H1 (cell line): Measurements from ENCODE around the gene FBXO2. TPM values are rescaled to one million over a fixed set of nuclear protein-coding genes. Genes with fewer than 3 reads are reported as not detected.

Experiments used
- CTCF ChIA-PET: fragments of 300-600 bp; sonication (Branson Sonifier 250); formaldehyde crosslinking; loops from one replicate; lab custom pipeline; 2021; ENCODE audit not compliant: partially characterized antibody; lab: Charles Lee
- POLR2A ChIA-PET: fragments of 300-600 bp; sonication (Branson Sonifier 250); formaldehyde crosslinking; loops from one replicate; lab custom pipeline; 2021; ENCODE audit warnings: inconsistent platforms; ENCODE audit not compliant: partially characterized antibody; lab: Charles Lee
- DNase-seq, 2 experiments: peaks; one replicate each; pipeline versions ENCODE4 v3.0.0 to v3.0.0-alpha.2; 2010 to 2022; ENCODE audit warnings: low spot score in 2 of 2, low read depth in 1 of 2, mixed read lengths in 1 of 2
- FAIRE-seq: peaks from 2 replicates; lab custom pipeline; 2011; peaks lifted over from hg19 to GRCh38; lab: Jason Lieb, UNC
- H2AFZ ChIP-seq: 2 replicates; pipeline ENCODE4 v1.8.1; 2012; ENCODE audit warnings: low read length, inconsistent platforms
- H2AK5ac ChIP-seq: 2 replicates; pipeline ENCODE4 v1.6.1; 2013; ENCODE audit warnings: low read depth, low read length
- H2BK120ac ChIP-seq: replicated peaks from 2 replicates; pipeline ENCODE3; 2013; ENCODE audit warnings: low read depth, low read length, inconsistent platforms
- H2BK12ac ChIP-seq: 2 replicates; pipeline ENCODE4 v1.6.1; 2013; ENCODE audit warnings: low read depth, low read length
- H2BK15ac ChIP-seq: 2 replicates; pipeline ENCODE4 v1.6.1; 2013; ENCODE audit warnings: low read length
- H2BK20ac ChIP-seq: 2 replicates; pipeline ENCODE4 v1.6.1; 2013; ENCODE audit warnings: low read length
- H2BK5ac ChIP-seq: 2 replicates; pipeline ENCODE4 v1.6.1; 2013; ENCODE audit warnings: low read depth, low read length
- H3K14ac ChIP-seq: 2 replicates; pipeline ENCODE4 v1.6.1; 2013; ENCODE audit warnings: inconsistent platforms; ENCODE audit not compliant: insufficient read length
- H3K18ac ChIP-seq: 2 replicates; pipeline ENCODE4 v1.6.1; 2013; ENCODE audit warnings: low read length; ENCODE audit errors: extremely low read depth
- H3K23ac ChIP-seq: 2 replicates; pipeline ENCODE4 v1.6.1; 2013; ENCODE audit warnings: inconsistent platforms; ENCODE audit not compliant: insufficient read length
- H3K23me2 ChIP-seq: 2 replicates; pipeline ENCODE4 v1.6.1; 2013; ENCODE audit warnings: low read depth, low read length
- H3K27ac ChIP-seq: 2 replicates; pipeline ENCODE4 v1.6.1; 2011; ENCODE audit warnings: low read depth, low read length, inconsistent platforms
- H3K27me3 ChIP-seq, 4 experiments: replicated peaks in 1 of 4; 1 replicate in 1 of 4; 2 replicates in 3 of 4; pipeline versions ENCODE4 v1.6.1 to v1.8.1; 2011 to 2013; ENCODE audit warnings: low read length in 3 of 4, mild to moderate bottlenecking in 3 of 4, inconsistent platforms in 2 of 4, mixed read lengths in 2 of 4, moderate library complexity in 1 of 4; ENCODE audit not compliant: control insufficient read depth in 3 of 4, insufficient read depth in 3 of 4; ENCODE audit errors: extremely low read depth in 1 of 4
- H3K36me3 ChIP-seq, 4 experiments: 2 replicates each; pipeline versions ENCODE4 v1.6.1 to v1.8.1; 2011 to 2013; ENCODE audit warnings: mild to moderate bottlenecking in 4 of 4, low read length in 3 of 4, moderate library complexity in 2 of 4, control low read depth in 1 of 4, inconsistent platforms in 1 of 4; ENCODE audit not compliant: insufficient read depth in 4 of 4, control insufficient read depth in 2 of 4
- H3K4ac ChIP-seq: replicated peaks from 2 replicates; pipeline ENCODE3; 2013; ENCODE audit warnings: low read length, low read depth, mixed read lengths, inconsistent platforms; ENCODE audit not compliant: insufficient read length
- H3K4me1 ChIP-seq, 4 experiments: replicated peaks in 1 of 4; 1 replicate in 1 of 4; 2 replicates in 3 of 4; pipeline versions ENCODE4 v1.6.1 to v1.8.1; 2011 to 2013; ENCODE audit warnings: low read length in 3 of 4, inconsistent platforms in 2 of 4, mixed read lengths in 1 of 4; ENCODE audit not compliant: insufficient read depth in 4 of 4, control insufficient read depth in 3 of 4
- H3K4me2 ChIP-seq, 2 experiments: 2 replicates each; pipeline versions ENCODE4 v1.6.1 to v1.8.1; 2011 to 2013; ENCODE audit warnings: low read depth in 2 of 2, low read length in 2 of 2, control low read depth in 1 of 2, inconsistent platforms in 1 of 2, mild to moderate bottlenecking in 1 of 2; ENCODE audit not compliant: insufficient read depth in 1 of 2
- H3K4me3 ChIP-seq, 4 experiments: fragments of 200-600, 300-600 bp in 1 of 4; sonication (generic), shearing (Covaris generic), sonication (Bioruptor Twin) in 1 of 4; 2 replicates each; pipeline versions ENCODE4 v1.5.1 to v1.8.1; 2011 to 2016; ENCODE audit warnings: low read length in 4 of 4, low read depth in 3 of 4, control low read depth in 2 of 4, inconsistent platforms in 2 of 4, mild to moderate bottlenecking in 2 of 4, mixed read lengths in 1 of 4, moderate library complexity in 1 of 4; ENCODE audit not compliant: insufficient read depth in 2 of 4; ENCODE audit errors: extremely low read depth in 1 of 4
- H3K56ac ChIP-seq: replicated peaks from 2 replicates; pipeline ENCODE3; 2013; ENCODE audit warnings: low read depth, mild to moderate bottlenecking, mixed read lengths, low read length, inconsistent platforms; ENCODE audit not compliant: insufficient read length
- H3K79me1 ChIP-seq: 2 replicates; pipeline ENCODE4 v1.6.1; 2013; ENCODE audit warnings: low read depth, low read length, control low read depth
- H3K79me2 ChIP-seq, 2 experiments: 2 replicates each; pipeline versions ENCODE4 v1.6.1 to v1.8.1; 2012 to 2013; ENCODE audit warnings: low read length in 2 of 2, mild to moderate bottlenecking in 2 of 2, inconsistent platforms in 1 of 2; ENCODE audit not compliant: insufficient read depth in 2 of 2, control insufficient read depth in 1 of 2
- H3K9ac ChIP-seq, 4 experiments: replicated peaks in 1 of 4; 1 replicate in 1 of 4; 2 replicates in 3 of 4; pipeline versions ENCODE4 v1.6.1 to v1.8.1; 2011 to 2013; ENCODE audit warnings: low read depth in 3 of 4, low read length in 3 of 4, control low read depth in 2 of 4, mild to moderate bottlenecking in 2 of 4, moderate library complexity in 2 of 4, inconsistent platforms in 1 of 4; ENCODE audit errors: extremely low read depth in 1 of 4
- H3K9me3 ChIP-seq, 2 experiments: 2 replicates each; pipeline versions ENCODE4 v1.6.1 to v1.8.1; 2012 to 2013; ENCODE audit warnings: mild to moderate bottlenecking in 2 of 2, moderate library complexity in 2 of 2, control low read depth in 1 of 2, inconsistent platforms in 1 of 2, low read depth in 1 of 2, low read length in 1 of 2, mixed read lengths in 1 of 2; ENCODE audit not compliant: insufficient read depth in 2 of 2
- H4K20me1 ChIP-seq, 2 experiments: replicated peaks in 1 of 2; 2 replicates each; pipeline versions ENCODE3 to v1.8.1; 2011 to 2013; ENCODE audit warnings: inconsistent platforms in 2 of 2, low read length in 2 of 2, mild to moderate bottlenecking in 1 of 2; ENCODE audit not compliant: insufficient read depth in 2 of 2, control insufficient read depth in 1 of 2
- H4K5ac ChIP-seq: 2 replicates; pipeline ENCODE4 v1.6.1; 2013; ENCODE audit warnings: low read length, low read depth, mixed read lengths, inconsistent platforms; ENCODE audit not compliant: insufficient read length
- H4K8ac ChIP-seq: 2 replicates; pipeline ENCODE4 v1.8.0; 2013; ENCODE audit warnings: mild to moderate bottlenecking, moderate library complexity, low read length, inconsistent platforms; ENCODE audit not compliant: insufficient read depth; ENCODE audit errors: extremely low read depth
- H4K91ac ChIP-seq: replicated peaks from 2 replicates; pipeline ENCODE3; 2013; ENCODE audit warnings: low read length, mixed read lengths, inconsistent platforms; ENCODE audit not compliant: insufficient read length
- CBX8 ChIP-seq: fragments of 300-800, 300-1000 bp; sonication (generic); IDR thresholded peaks from 2 replicates; pipeline ENCODE4 v1.7.1; 2016; ENCODE audit warnings: low read depth, low read length, borderline replicate concordance
- CHD1 ChIP-seq: IDR thresholded peaks from 2 replicates; pipeline ENCODE4 v1.6.1; 2012; ENCODE audit warnings: low read depth, low read length, improper control_type of control experiment
- CTBP2 ChIP-seq: IDR thresholded peaks from 2 replicates; pipeline ENCODE4 v1.7.0; 2011; ENCODE audit warnings: borderline replicate concordance, mild to moderate bottlenecking, moderate library complexity, mixed read lengths, low read length; ENCODE audit not compliant: insufficient read depth, insufficient read length
- EZH2 ChIP-seq: fragments of 200-600 bp; sonication (generic); IDR thresholded peaks from 2 replicates; pipeline ENCODE4 v1.7.1; 2012; ENCODE audit warnings: low read depth, mild to moderate bottlenecking, moderate library complexity, low read length, inconsistent platforms; ENCODE audit not compliant: severe bottlenecking
- GABPA ChIP-seq: IDR thresholded peaks from 2 replicates; pipeline ENCODE4 v1.6.1; 2011; ENCODE audit warnings: mild to moderate bottlenecking, low read length, moderate library complexity, borderline replicate concordance; ENCODE audit not compliant: insufficient read depth
- MAX ChIP-seq: IDR thresholded peaks from 2 replicates; pipeline ENCODE4 v1.6.1; 2012; ENCODE audit warnings: inconsistent platforms
- PHF8 ChIP-seq: fragments of 200-600 bp; sonication (generic); conservative IDR thresholded peaks from 2 replicates; pipeline ENCODE4 v1.7.1; 2012; ENCODE audit warnings: low read depth, mild to moderate bottlenecking, inconsistent platforms, low read length, moderate library complexity
- POLR2AphosphoS5 ChIP-seq: IDR thresholded peaks from 2 replicates; pipeline ENCODE4 v1.6.1; 2011; ENCODE audit warnings: low read depth, low read length
- SIX5 ChIP-seq: IDR thresholded peaks from 2 replicates; pipeline ENCODE4 v1.6.1; 2011; ENCODE audit warnings: mild to moderate bottlenecking, low read depth, low read length
- SP4 ChIP-seq: IDR thresholded peaks from 2 replicates; pipeline ENCODE4 v1.6.1; 2012; ENCODE audit warnings: low read length, inconsistent platforms
- SUZ12 ChIP-seq: fragments of 200-600 bp; sonication (generic); IDR thresholded peaks from 2 replicates; pipeline ENCODE4 v1.6.1; 2012; ENCODE audit warnings: mild to moderate bottlenecking, inconsistent platforms, low read length, moderate library complexity, mixed read lengths
- WGBS, 2 experiments: shearing (Covaris generic) in 1 of 2; methylation state at CpG; one replicate each; pipeline versions ENCODE4 v1.1.6 to v1.1.7; 2013 to 2015; ENCODE audit warnings: low lambda C conversion rate in 2 of 2, mixed read lengths in 2 of 2, inconsistent platforms in 1 of 2, low coverage in 1 of 2, missing lambda C conversion rate in 1 of 2; ENCODE audit not compliant: insufficient replicate concordance in 2 of 2, insufficient coverage in 1 of 2, insufficient read length in 1 of 2; ENCODE audit errors: extremely low coverage in 1 of 2, missing lambda C conversion rate in 1 of 2; 5-methylcytosine and 5-hydroxymethylcytosine counted together
- polyA plus RNA-seq, 7 experiments: library from polyadenylated mRNA; depleted of rRNA in 3 of 7; stranded (reverse) in 5 of 7; unstranded in 2 of 7; fragments of >200 nt in 5 of 7; fragments of 200-250 nt in 2 of 7; gene quantifications; 1 replicate in 5 of 7; 2 replicates in 1 of 7; 4 replicates in 1 of 7; pipeline versions ENCODE4 v1.2.1 to v1.2.3, GENCODE V29; 2011 to 2013; ENCODE audit warnings: missing spikeins in 2 of 7, mixed read lengths in 2 of 7
- total RNA-seq: library from RNA; stranded (reverse); fragmentation: NEBNext Ultra II Directional; extraction: Animal tissue kit (Norgen Biotek cat#: 25700); gene quantifications from 2 replicates; pipeline ENCODE4 v1.2.1, GENCODE V29; 2021
- TF ChIP-seq, protein P1 (sequence below): IDR thresholded peaks from 2 replicates; pipeline ENCODE4 v1.6.1; 2011; ENCODE audit warnings: low read length, improper control_type of control experiment

The FBXO2 gene
- total and polyA plus RNA-seq, 2 of the 8 experiments (the other 6 are each of a cell fraction or from before 2014, with no cell fraction given), result 51.3 to 57.9 TPM

DNA sequence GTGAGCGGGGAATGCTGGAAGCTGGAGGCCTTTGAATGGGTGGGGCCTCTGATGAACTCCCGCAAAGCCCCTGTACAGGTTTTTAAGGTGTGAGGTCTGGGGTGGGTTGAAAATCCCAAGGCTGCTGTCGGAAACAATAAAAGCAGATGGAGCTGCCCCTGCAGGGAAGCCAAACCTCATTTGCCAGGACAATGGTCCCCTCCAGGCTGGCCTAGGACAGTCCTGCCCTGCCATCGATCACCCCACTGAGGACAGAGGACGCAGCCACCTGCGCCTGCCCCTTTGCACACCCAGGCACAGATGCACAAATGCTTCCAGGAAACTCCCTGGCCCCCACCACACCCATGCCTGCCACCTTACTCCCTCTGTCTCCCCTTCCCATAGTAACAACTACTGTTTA lies 41.6 kb upstream of the FBXO2 start:
- Histone ChIP-seq H3K23ac (no peak overlapping the region), H3K56ac (no peak overlapping the region), H3K27ac (no peak overlapping the region), H2BK120ac (no peak overlapping the region), H3K18ac (no peak overlapping the region; the same call in 1 of the 2 replicates), H2AK5ac (no peak overlapping the region), H3K23me2 (peaks cover 10% of the 10 kb centered on the region; the same call in 1 of the 2 replicates), H2BK12ac (no peak overlapping the region), H2BK5ac (no peak overlapping the region), H4K5ac (no peak overlapping the region), H3K4me3 (no peak overlapping the region), H3K4me2 (no peak overlapping the region), H3K9me3 (no peaks in the 10 kb centered on the region), H4K20me1 (peaks cover 0 to 4% of the 10 kb centered on the region in 2 experiments), H4K8ac (no peak overlapping the region), H3K36me3 (no peaks in the 10 kb centered on the region), H3K9ac (no peak overlapping the region), H4K91ac (no peak overlapping the region), H2AFZ (no peak overlapping the region), H3K4me1 (peaks cover 2 to 31% (median 24%) of the 10 kb centered on the region in 4 experiments), H3K4ac (no peak overlapping the region), H3K79me1 (peaks cover 14% of the 10 kb centered on the region), H2BK20ac (no peak overlapping the region), H3K79me2 (peaks cover 0 to 33% of the 10 kb centered on the region in 2 experiments; a peak in 2 of 4 replicates), H3K14ac (no peak overlapping the region), H2BK15ac (no peak overlapping the region), H3K27me3 (peaks cover 0 to 2% (median 0%) of the 10 kb centered on the region in 4 experiments; a peak in 2 of 7 replicates)
- ChIA-PET POLR2A (interaction anchor here (1.1 to 32.0 kb wide), 7 partner anchors 14 to 214 kb away, joined by 3 to 1025 read pairs (median 5); partner anchors contain the start of genes AGTRAP, FBXO6 and MAD2L2), CTCF (interaction anchor here (0.8 to 7.3 kb wide), 8 partner anchors 10 to 308 kb away, joined by 3 to 129 read pairs (median 10); no protein-coding TSS in a partner anchor)
- DNase-seq (no peak), FAIRE-seq (no peak)
- WGBS, 2 experiments, result 81% methylated on average over 6 of the region's 6 CpGs; no CpG with 5 or more reads in 1 of the 2 experiments
- TF ChIP-seq GABPA, result no peak
- TF ChIP-seq CTBP2, result no peak
- TF ChIP-seq MAX, result no peak
- TF ChIP-seq, protein P1, sequence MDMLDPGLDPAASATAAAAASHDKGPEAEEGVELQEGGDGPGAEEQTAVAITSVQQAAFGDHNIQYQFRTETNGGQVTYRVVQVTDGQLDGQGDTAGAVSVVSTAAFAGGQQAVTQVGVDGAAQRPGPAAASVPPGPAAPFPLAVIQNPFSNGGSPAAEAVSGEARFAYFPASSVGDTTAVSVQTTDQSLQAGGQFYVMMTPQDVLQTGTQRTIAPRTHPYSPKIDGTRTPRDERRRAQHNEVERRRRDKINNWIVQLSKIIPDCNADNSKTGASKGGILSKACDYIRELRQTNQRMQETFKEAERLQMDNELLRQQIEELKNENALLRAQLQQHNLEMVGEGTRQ, result no peak
- no peak for TF ChIP-seq CBX8
- TF ChIP-seq EZH2, result no peak
- no peak for TF ChIP-seq POLR2AphosphoS5
- TF ChIP-seq CHD1, result no peak
- TF ChIP-seq SIX5, result no peak
- no peak for TF ChIP-seq SUZ12
- no peak for TF ChIP-seq SP4
- TF ChIP-seq PHF8, result no peak
